Smooth muscle cell of the umbilical artery (primary cell): ENCODE results near the gene ZBTB45. TPM values are rescaled to one million over a fixed set of nuclear protein-coding genes. Genes with fewer than 3 reads are reported as not detected.

Source experiments
- total RNA-seq: library from RNA; depleted of rRNA; stranded (reverse); fragments of >200 nt; gene quantifications from 2 replicates; pipeline ENCODE4 v1.2.3, GENCODE V29; 2014

Gene ZBTB45
- total RNA-seq = 4.8 and 8.5 TPM in 2 replicates

DNA sequence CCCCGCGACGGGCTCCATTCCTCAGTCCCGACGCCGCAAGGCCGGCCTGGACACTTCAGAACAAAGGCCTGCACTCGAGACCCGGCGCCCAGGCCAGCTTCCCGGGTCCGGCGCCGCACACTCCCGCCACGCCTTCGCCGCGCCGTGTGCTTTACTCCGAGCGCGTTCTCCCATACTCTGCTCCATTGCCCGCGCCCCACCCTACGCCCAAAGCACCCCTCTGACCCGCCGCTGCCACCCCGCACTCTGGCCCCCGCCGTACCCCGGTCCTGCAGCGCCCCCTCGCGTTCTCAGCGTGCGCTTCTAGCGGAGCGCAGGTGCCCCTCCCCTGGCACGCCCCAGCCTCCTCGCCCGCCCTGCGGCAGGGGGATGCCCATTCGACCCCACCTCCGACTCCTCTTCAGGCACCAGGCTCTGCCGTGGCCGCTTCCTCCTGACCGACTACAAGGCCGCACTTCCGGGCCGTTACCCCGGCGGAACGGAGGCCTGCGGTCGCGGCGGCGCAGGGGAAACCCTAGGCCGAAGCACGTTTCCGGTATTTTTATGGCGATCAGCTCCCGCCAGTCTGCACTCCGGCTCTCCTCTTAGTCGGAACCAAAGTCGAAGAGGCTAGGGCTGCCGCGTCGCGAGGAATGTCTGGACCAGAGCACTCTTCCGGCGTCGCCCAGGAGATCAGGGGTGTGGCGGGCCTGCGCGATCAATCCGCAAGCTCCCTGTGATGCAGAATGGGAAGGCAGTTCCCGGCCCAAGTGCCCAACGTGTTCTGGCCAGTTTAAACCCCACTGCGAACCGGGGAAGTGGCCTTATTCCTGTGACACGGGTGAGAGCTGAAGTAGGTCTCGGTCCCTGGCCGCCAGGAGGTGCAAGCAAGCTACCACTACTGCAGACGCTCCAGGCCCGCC, at the start of gene ZBTB45:
Gene ZBTB45, minus strand, starts transcription at position 456 of the 902 bp plus-strand sequence. CDS start 2,137 bp downstream, outside the sequence.

DNA sequence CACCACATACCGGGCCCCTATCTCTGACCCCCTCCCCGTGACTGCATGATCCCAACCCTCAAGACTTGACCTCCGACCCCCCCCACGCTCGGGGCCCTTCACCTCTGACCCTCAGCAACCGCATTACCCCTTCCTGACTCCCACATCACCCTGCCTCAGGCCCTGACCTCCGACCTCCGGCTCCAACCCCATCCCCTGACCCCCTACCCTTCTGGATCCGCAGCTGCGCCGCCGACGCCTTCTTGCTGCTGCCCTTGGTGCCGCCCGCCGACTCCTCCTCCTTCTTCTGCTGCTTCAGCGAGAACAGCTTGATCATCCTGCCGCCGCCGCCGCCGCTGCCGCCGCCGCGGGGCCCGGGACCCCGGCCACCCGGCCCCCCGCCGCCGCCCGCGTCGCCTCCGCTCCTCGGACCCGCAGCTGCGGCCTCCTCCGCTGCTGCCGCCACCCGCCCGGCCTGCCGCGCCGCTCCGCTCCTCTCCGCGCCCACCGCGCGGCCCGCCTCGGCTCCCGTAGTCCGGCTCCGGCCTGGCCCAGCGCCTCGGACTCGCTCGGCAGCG, 38.5 kb upstream of the ZBTB45 start, which contains the start of gene UBE2M:
Gene UBE2M, minus strand, starts transcription at position 546 of the 557 bp plus-strand sequence. Its CDS starts 230 bp downstream, at position 316.

DNA sequence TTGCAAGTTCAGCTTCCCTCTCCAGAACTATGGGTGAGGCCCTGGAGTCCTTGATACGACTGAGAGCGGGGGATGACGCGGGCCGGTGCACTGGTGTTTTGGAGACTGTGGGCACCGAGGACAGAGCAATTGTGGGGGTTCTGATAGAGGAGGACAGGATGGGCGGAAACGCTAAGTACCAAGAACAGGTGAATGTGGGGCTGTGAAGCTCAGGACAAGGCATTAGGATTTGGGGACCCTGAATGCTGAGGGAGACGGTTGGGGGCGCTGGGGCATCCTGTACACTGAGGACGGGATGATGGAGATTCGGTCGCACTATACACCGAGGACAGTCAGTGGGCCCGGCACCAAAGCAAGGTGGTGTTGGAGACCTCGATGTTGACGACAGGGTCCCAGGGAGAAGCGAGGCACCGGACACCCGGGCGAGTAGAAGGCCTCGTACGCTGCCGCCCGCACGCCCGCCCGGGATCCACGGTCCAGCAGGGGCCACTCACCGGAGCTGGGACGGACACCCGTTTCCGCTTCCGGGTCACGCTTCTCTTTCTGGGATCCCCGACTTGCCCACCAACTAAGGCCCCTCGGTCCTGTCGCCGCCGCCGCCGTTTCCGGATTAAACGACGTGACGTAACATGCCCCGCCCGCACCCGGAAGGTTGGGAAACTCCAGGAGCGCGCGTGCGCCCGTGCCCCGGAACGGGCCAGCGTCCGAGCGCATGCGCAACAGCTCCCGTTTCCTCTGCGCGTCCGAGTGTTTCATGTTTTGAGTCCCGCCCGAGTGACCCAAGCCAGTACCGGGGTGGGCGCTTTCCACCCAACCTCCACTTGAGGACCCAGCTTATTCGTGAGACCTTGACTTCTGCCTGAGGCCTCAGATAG, 35.1 kb upstream of the ZBTB45 start, which contains the start of gene CHMP2A:
Gene CHMP2A, minus strand, starts transcription at position 612 of the 875 bp plus-strand sequence. CDS start 893 bp downstream, outside the sequence.

DNA sequence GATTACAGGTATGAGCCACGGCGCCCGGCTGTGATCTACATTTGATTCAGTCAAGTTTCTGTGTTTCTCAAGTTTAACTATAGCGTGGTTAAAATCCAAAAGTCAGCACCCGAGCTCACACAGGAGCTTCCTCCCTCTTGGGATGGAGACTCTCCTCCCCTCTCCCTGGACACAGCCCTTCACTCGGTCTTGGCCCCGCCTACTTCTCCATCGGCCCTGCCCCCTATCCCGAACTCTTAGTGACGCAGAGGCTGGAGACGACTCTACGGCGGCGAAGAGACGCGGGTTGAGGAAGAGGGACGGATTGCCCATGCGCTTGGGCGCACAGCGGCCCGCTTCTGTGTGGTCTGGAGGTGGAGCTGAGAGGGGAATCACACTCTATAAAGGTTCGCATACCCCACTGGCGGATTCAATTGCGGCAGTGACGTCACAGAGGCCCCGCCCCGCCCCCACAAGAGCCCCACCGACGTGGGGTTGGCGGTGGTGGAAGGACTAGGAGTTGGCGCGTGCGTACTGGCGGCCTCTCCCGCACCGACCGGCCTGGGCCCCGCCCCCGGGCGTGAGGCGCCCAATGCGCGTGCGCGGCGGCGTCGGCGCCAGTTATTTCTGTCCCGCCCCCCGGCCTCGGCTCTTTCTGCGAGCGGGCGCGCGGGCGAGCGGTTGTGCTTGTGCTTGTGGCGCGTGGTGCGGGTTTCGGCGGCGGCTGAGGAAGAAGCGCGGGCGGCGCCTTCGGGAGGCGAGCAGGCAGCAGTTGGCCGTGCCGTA, 24.4 kb upstream of the ZBTB45 start, which contains the start of gene TRIM28:
Gene TRIM28, plus strand, starts transcription at position 239 of the 765 bp plus-strand sequence. CDS start 694 bp downstream, outside the sequence.

GRCh38 chr19:58511353-58512208, 8.0 kb downstream of the ZBTB45 start, which contains the start of gene SLC27A5:
Gene SLC27A5 (minus strand): TSS chr19:58511992. CDS start chr19:58511955, 37 bp downstream.

GRCh38 chr19:58475714-58476497, 43.7 kb downstream of the ZBTB45 start, which contains the start of gene ZNF446:
Gene ZNF446 (plus strand): TSS chr19:58476352. CDS start chr19:58477219, 867 bp downstream.

DNA sequence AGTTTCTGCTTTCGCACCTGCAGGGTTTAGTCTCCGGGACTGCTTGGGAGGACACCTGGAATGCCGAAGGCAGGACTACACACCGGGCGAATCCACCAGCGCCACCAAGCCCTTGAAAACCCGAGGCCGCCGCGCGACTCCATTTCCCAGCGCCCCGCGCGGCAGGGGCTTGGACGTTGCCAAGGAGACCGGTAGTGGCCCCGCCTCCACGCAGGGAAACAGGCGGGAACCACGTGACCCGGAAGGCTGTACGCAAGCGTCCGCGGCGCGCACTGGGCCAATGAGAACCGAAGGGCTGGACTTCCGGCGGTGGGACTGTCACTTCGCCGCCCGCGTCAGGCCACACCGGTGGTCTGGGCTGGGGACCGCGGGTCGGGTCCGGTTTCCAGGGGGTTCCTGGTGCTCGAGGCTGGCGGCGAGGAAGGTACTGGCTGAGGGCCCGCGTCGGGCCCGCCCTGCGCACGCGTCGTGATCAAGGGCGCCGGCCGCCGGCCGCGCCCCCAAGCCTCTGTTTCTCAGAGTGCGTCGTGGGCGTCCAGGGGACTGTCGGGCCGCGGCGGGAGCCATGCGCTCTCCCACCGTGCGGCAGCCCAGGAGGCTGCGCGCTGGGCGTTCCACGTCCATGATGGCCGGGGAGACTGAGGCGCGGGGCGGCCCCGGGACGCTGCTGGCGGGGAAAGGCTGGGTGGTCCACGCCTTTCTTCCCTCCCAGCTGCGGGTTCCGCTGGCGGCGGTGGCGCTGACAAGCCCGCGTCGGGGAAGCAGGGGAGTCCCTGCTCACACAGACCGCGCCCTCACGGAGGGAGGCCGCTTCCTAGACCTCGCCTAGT, 52.6 kb downstream of the ZBTB45 start, which contains the start of gene ZNF324:
Gene ZNF324, plus strand, starts transcription at position 321 of the 830 bp plus-strand sequence. CDS start 2,106 bp downstream, outside the sequence.

Other genes with a start within 250 kb of the ZBTB45 start
- gene ZNF8, start 240.9 kb downstream of the ZBTB45 start, total RNA-seq = 4.2 and 6.8 TPM in 2 replicates
- 26.5 and 35.3 TPM in 2 replicates for gene ERVK3-1, start 214.4 kb downstream of the ZBTB45 start, total RNA-seq
- 2.7 and 3.5 TPM in 2 replicates for gene ZSCAN22, start 192.8 kb downstream of the ZBTB45 start, total RNA-seq
- 9.7 and 24.9 TPM in 2 replicates for gene A1BG, start 166.3 kb downstream of the ZBTB45 start, total RNA-seq
- 0.89 and 0.92 TPM in 2 replicates for gene ZNF497, start 157.1 kb downstream of the ZBTB45 start, total RNA-seq
- gene ZNF837, start 138.8 kb downstream of the ZBTB45 start, total RNA-seq = 1.5 and 1.9 TPM in 2 replicates
- 858 and 2,100 TPM in 2 replicates for gene RPS5, start 132.5 kb downstream of the ZBTB45 start, total RNA-seq
- gene RNF225, start 124.2 kb downstream of the ZBTB45 start, total RNA-seq = not detected in 2 replicates
- 16.6 and 18.9 TPM in 2 replicates for gene ZNF584, start 111.2 kb downstream of the ZBTB45 start, total RNA-seq
- 8.0 and 11.6 TPM in 2 replicates for gene ZNF132, start 79.7 kb downstream of the ZBTB45 start, total RNA-seq
- 10.3 and 10.4 TPM in 2 replicates for gene ZNF324B, start 68.2 kb downstream of the ZBTB45 start, total RNA-seq
- 13.7 and 14.8 TPM in 2 replicates for gene ZNF324, start 52.7 kb downstream of the ZBTB45 start, total RNA-seq
- 6.5 and 9.5 TPM in 2 replicates for gene ZNF446, start 43.5 kb downstream of the ZBTB45 start, total RNA-seq
- gene SLC27A5, start 7.8 kb downstream of the ZBTB45 start, total RNA-seq = 2.1 and 2.6 TPM in 2 replicates
- gene TRIM28, start 24.3 kb upstream of the ZBTB45 start, total RNA-seq = 190 and 313 TPM in 2 replicates
- gene CHMP2A, start 35.3 kb upstream of the ZBTB45 start, total RNA-seq = 68.1 and 103 TPM in 2 replicates
- 52.2 and 63.2 TPM in 2 replicates for gene UBE2M, start 38.8 kb upstream of the ZBTB45 start, total RNA-seq
- 19.0 and 22.0 TPM in 2 replicates for gene MZF1, start 53.5 kb upstream of the ZBTB45 start, total RNA-seq